Gastroesophageal sphincter (tissue), 4 donors: Measurements from ENCODE around the gene MTX1. TPM values are rescaled to one million over a fixed set of nuclear protein-coding genes. Genes with fewer than 3 reads are reported as not detected.

ENCODE experiments used
- ATAC-seq: fragments of 150-250 bp; one replicate; pipeline ENCODE4 v1.9.1; 2016; ENCODE audit warnings: mild to moderate bottlenecking, moderate library complexity
- H3K27ac ChIP-seq, 4 donors: fragments of 200-600 bp; sonication (generic) in 3 of 4; 1 replicate in 3 of 4; 2 replicates in 1 of 4; pipeline ENCODE4 v1.5.1; 2016 to 2019
- H3K27me3 ChIP-seq: fragments of 200-600 bp; sonication (generic); one replicate; pipeline ENCODE4 v1.5.1; 2019
- H3K36me3 ChIP-seq, 2 donors: fragments of 200-600 bp; sonication (generic); one replicate each; pipeline ENCODE4 v1.5.1; 2019; ENCODE audit warnings: control low read depth in 1 of 2
- H3K4me1 ChIP-seq, 3 donors: fragments of 200-600 bp; sonication (generic); 1 replicate in 2 of 3; 2 replicates in 1 of 3; pipeline ENCODE4 v1.5.1; 2016 to 2019; ENCODE audit warnings: control low read depth in 2 of 3
- H3K4me3 ChIP-seq, 2 donors: fragments of 200-600 bp; sonication (generic); one replicate each; pipeline ENCODE4 v1.5.1; 2019; ENCODE audit warnings: mild to moderate bottlenecking in 1 of 2, moderate library complexity in 1 of 2
- H3K9me3 ChIP-seq, 3 donors: fragments of 200-600 bp; sonication (generic); one replicate each; pipeline ENCODE4 v1.5.1; 2017 to 2019; ENCODE audit warnings: control low read depth in 2 of 3
- EP300 ChIP-seq: sonication (generic); formaldehyde crosslinking; IDR thresholded peaks from one replicate; pipeline ENCODE4 v1.6.1; 2017; ENCODE audit warnings: antibody characterized with exemption, mild to moderate bottlenecking
- POLR2A ChIP-seq, 2 donors: fragments of 450-650 bp; IDR thresholded peaks; one replicate each; pipeline ENCODE4 v1.6.1; 2017; ENCODE audit warnings: antibody characterized with exemption in 2 of 2, mild to moderate bottlenecking in 2 of 2, moderate library complexity in 1 of 2
- POLR2AphosphoS5 ChIP-seq: sonication (generic); formaldehyde crosslinking; IDR thresholded peaks from one replicate; pipeline ENCODE4 v1.6.1; 2017; ENCODE audit warnings: antibody characterized with exemption
- WGBS, 2 donors: methylation state at CpG; one replicate each; pipeline ENCODE4 v1.1.5; 2018; ENCODE audit warnings: low coverage in 1 of 2; 5-methylcytosine and 5-hydroxymethylcytosine counted together
- total RNA-seq, 4 donors: library from RNA; depleted of rRNA; stranded (reverse); fragments of >200 nt; gene quantifications; one replicate each; pipeline ENCODE4 v1.1.0, GENCODE V29; 2016
- TF ChIP-seq, protein P1 (sequence below), 4 experiments: fragments of 200-600 bp in 2 of 4; fragments of 450-650 bp in 2 of 4; sonication (generic) in 1 of 4; IDR thresholded peaks; one replicate each; pipeline ENCODE4 v1.5.1; 2017 to 2019; ENCODE audit warnings: antibody characterized with exemption in 4 of 4, mild to moderate bottlenecking in 2 of 4, moderate library complexity in 2 of 4

The MTX1 gene
- total RNA-seq, 4 donors from 2014 or later: 28.3 to 36.0 (median 32.6) TPM

DNA sequence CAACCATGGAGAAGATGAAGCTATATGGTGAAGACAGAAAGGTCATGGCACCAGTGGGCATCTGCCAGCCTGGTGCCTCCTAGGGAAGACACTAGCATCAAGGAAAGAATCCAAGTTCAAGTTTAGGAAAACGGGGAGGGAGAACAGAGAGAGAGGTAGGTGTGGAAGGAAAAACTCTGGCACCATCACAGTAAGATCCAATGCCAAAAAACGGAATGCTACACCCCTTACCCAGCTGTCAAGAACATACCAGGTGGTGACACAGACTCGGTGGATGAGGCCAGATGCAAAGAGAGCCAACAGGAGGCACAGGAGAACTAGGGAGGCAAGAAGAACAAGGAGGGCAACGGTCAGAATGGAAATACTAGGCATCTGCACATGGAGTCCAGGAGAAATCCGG, 39.0 kb upstream of the MTX1 start:
- Histone ChIP-seq H3K4me3 (no peak overlapping the region), H3K27me3 (peaks cover 12% of the 10 kb centered on the region), H3K27ac (no peak overlapping the region), H3K4me1 (peaks cover 0 to 61% (median 28%) of the 10 kb centered on the region in 3 donors), H3K9me3 (no peaks in the 10 kb centered on the region), H3K36me3 (peaks cover 0 to 27% of the 10 kb centered on the region in 2 donors)
- WGBS, 2 donors: 59 to 79% methylated on average over 2 to 5 of the region's 5 CpGs
- ATAC-seq: no peak
- no peak for TF ChIP-seq EP300
- TF ChIP-seq, protein P1, sequence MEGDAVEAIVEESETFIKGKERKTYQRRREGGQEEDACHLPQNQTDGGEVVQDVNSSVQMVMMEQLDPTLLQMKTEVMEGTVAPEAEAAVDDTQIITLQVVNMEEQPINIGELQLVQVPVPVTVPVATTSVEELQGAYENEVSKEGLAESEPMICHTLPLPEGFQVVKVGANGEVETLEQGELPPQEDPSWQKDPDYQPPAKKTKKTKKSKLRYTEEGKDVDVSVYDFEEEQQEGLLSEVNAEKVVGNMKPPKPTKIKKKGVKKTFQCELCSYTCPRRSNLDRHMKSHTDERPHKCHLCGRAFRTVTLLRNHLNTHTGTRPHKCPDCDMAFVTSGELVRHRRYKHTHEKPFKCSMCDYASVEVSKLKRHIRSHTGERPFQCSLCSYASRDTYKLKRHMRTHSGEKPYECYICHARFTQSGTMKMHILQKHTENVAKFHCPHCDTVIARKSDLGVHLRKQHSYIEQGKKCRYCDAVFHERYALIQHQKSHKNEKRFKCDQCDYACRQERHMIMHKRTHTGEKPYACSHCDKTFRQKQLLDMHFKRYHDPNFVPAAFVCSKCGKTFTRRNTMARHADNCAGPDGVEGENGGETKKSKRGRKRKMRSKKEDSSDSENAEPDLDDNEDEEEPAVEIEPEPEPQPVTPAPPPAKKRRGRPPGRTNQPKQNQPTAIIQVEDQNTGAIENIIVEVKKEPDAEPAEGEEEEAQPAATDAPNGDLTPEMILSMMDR (IDR thresholded peaks at IDR 0.05): no peak
- no peak for TF ChIP-seq POLR2AphosphoS5
- no peak for TF ChIP-seq POLR2A (IDR thresholded peaks at IDR 0.05)

DNA sequence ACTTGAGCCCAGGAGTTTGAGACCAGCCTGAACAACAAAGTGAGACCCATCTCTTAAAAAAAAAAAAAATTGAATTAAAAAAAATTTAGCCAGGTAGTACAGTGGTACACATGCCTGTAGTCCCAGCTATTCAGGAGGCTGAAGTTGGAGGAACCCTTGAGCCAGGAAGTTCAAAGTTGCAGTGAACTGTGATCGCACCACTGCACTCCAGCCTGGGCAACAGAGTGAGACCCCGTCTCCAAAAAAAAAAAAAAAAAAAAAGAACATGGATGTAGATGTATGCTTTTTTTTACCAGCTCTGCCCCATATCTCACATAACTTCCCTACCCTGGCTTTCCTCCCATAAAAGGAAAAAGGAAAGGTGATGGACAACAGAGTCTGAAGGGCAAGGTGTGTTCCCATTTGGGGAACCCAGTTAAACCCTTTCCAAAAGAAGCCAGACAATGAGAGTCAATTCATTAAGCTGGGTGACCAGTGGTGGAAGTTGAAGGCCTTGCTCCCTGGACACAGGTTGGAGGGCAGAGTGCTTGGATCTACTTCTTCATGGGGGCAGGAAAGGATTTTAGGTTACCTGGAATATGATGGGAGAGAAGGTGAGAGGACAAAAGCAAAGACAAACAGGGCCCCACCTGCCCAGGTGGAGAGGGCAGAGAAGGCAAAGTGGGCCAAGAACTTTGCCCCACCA, 38.3 kb upstream of the MTX1 start:
- peaks cover 0 to 27% of the 10 kb centered on the region in 2 donors for H3K36me3 ChIP-seq
- no peak overlapping the region for H3K4me3 ChIP-seq
- WGBS, 2 donors: 71 to 100% methylated on average over 2 of the region's 2 CpGs
- ATAC-seq: no peak
- TF ChIP-seq, protein P1 (IDR thresholded peaks at IDR 0.05): no peak
- TF ChIP-seq POLR2A (IDR thresholded peaks at IDR 0.05): no peak
- TF ChIP-seq POLR2AphosphoS5: no peak
- no peak for TF ChIP-seq EP300
- peaks cover 19% of the 10 kb centered on the region for H3K27me3 ChIP-seq
- H3K4me1 ChIP-seq: peaks cover 0 to 64% (median 30%) of the 10 kb centered on the region in 3 donors
- H3K27ac ChIP-seq: no peak overlapping the region
- H3K9me3 ChIP-seq: no peaks in the 10 kb centered on the region

DNA sequence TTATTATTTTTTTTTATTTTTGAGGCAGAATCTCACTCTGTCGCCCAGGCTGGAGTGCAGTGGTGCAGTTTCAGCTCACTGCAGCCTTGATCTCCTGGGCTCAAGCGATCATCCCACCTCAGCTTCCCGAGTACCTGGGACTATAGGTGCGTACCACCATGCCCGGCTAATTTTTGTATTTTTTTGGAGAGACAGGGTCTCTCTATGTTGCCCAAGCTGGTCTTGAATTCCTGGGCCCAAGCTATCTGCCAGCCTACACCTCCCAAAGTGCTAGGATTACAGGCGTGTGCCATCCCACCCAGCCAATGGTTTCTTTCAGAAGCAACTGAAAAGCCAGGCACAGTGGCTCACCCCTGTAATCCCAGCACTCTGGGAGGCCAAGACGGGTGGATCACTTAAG, 37.7 kb upstream of the MTX1 start:
- 75% methylated on average over 7 of the region's 7 CpGs; no CpG with 5 or more reads in 1 of the 2 donors for WGBS, 2 donors
- TF ChIP-seq, protein P1 (IDR thresholded peaks at IDR 0.05): no peak
- no peak for TF ChIP-seq EP300
- TF ChIP-seq POLR2AphosphoS5: no peak
- TF ChIP-seq POLR2A (IDR thresholded peaks at IDR 0.05): no peak
- Histone ChIP-seq H3K9me3 (no peaks in the 10 kb centered on the region), H3K4me1 (peaks cover 0 to 64% (median 30%) of the 10 kb centered on the region in 3 donors), H3K4me3 (no peak overlapping the region), H3K36me3 (peaks cover 0 to 27% of the 10 kb centered on the region in 2 donors), H3K27me3 (peaks cover 25% of the 10 kb centered on the region), H3K27ac (no peak overlapping the region)
- no peak for ATAC-seq

DNA sequence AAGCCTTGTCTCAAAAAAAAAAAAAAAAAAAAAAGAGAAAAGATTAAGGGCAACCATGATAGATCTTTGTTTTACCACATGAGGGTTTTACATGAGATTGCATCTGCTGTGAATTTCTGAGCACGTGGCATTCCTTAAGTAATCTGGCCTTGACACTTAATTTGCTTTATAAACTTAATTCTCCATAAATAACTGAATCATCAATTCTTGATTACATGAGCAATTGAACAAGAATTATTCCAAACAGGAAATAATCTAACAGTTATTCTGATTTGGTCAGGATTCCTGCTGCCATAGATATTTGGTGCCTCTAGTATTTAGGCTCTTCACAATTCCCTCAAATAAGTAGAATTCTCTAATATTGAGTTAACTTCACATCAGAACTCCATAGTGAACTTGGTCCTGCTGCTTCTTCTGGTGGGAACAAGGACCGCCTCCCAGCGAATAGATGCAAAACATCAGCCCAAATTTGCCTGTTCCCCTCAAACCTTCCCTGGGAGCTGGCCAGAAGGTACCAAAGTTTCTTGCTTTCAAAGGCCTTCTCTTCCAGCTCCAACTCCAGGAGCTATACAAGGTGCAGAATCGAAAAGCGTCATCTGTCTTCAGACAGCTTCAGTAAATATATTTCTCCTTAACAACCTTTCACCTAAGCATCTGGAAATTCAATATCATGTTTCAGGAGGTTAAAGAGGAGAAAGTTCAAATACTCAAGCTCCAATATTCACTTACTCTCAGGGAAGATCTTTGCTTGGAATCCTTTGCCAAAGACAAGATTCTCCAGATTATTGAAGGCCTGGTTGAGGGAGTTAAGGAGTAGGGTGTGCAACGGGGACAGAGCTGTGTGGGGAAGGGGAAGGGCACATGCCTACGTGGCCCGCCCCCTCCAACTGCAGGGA, 36.4 kb upstream of the MTX1 start:
- peaks cover 0 to 60% (median 31%) of the 10 kb centered on the region in 3 donors for H3K4me1 ChIP-seq

More for the DNA sequence above, 36.4 kb upstream of the MTX1 start:
- H3K36me3 ChIP-seq: peaks cover 0 to 27% of the 10 kb centered on the region in 2 donors
- WGBS, 2 donors: 50 to 61% methylated on average over 5 of the region's 8 CpGs
- peak overlapping the region; percentile 62 to 78 for H3K4me3 ChIP-seq
- H3K27me3 ChIP-seq: peaks cover 28% of the 10 kb centered on the region
- no peaks in the 10 kb centered on the region for H3K9me3 ChIP-seq
- H3K27ac ChIP-seq: peak overlapping the region; percentile 74 to 99 (median 96)
- peak; percentile 20 for ATAC-seq
- TF ChIP-seq POLR2AphosphoS5 (no peak), EP300 (no peak), POLR2A (IDR thresholded peaks at IDR 0.05) (no peak)
- TF ChIP-seq, protein P1 (IDR thresholded peaks at IDR 0.05): no peak
